ENCODE measurements around the gene RAPSN.

DNA sequence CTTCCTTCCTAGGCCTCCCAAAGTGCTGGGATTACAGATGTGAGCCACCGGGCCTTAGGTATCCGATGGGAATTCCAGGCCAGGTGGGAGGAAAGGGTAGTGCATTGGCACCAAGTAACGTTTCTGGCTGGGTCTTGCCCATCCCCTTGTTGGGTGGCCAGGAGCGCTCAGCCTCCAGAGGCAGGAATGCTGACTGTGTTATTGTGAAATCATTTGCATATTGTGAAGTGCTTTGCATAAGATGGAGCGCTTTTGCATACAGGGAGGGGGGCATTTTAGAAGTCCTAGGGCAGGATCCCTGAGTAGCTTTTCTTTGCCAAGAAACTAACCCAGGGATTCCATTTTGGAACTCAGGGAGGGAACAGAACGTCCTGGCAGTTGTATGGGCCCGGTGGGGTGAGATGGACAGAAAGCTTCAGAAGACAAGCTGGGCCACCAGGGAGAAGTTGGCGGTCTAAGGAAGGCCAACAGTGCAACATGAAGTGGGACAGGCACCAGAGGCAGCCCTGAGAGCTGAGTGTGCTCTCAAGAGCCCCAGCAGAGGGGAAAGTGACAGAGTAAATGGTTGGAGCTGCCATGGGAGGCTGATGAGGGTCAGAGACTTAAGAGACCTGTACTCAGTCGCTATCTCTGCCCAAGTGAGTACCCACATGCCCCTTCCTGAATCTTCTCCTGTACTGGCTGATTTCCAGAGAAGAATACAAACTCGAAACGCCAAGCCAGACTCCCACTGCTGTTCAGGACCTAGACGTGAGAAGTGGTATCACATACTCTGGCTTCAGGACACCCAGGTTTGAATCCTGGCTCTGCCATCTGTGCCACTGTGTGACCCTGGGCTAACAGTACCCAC lies 41.8 kb downstream of the RAPSN start:
- TF ChIP-seq POLR2A (IDR thresholded peaks at IDR 0.05; ENCODE audit: low read depth, low read length) (no peak), TAF1 (IDR thresholded peaks at IDR 0.05; ENCODE audit: borderline replicate concordance, low read depth, low read length) (no peak), POLR2AphosphoS5 (IDR thresholded peaks at IDR 0.05; ENCODE audit: low read depth, low read length) (0 out of 2 replicates have a peak, but pooled peaks have one; percentile 6)
